Trophoblast cell (in vitro differentiated cells and primary cell): Measurements from ENCODE around the gene IL1RL2.

ENCODE experiments used
- DNase-seq, 2 donors: peaks; one replicate each; pipeline ENCODE4 v3.0.0-alpha.2; 2016
- H2AFZ ChIP-seq: 2 replicates; pipeline ENCODE4 v1.6.1; 2013; ENCODE audit warnings: low read length, moderate library complexity, mild to moderate bottlenecking; ENCODE audit not compliant: insufficient read depth, poor library complexity
- H2AK5ac ChIP-seq: 2 replicates; pipeline ENCODE4 v1.6.1; 2013; ENCODE audit warnings: mild to moderate bottlenecking, low read length
- H2BK120ac ChIP-seq: 2 replicates; pipeline ENCODE4 v1.6.1; 2013; ENCODE audit warnings: low read length, mild to moderate bottlenecking, moderate library complexity; ENCODE audit not compliant: insufficient read depth, poor library complexity
- H2BK12ac ChIP-seq: 2 replicates; pipeline ENCODE4 v1.6.1; 2013; ENCODE audit warnings: mild to moderate bottlenecking, low read length, moderate library complexity
- H2BK5ac ChIP-seq: 2 replicates; pipeline ENCODE4 v1.6.1; 2013; ENCODE audit warnings: low read length, low read depth, moderate library complexity, mild to moderate bottlenecking; ENCODE audit not compliant: poor library complexity
- H3K14ac ChIP-seq: 2 replicates; pipeline ENCODE4 v1.6.1; 2013; ENCODE audit warnings: mild to moderate bottlenecking, low read length
- H3K18ac ChIP-seq: 2 replicates; pipeline ENCODE4 v1.6.1; 2013; ENCODE audit warnings: mild to moderate bottlenecking, low read length
- H3K23ac ChIP-seq: 2 replicates; pipeline ENCODE4 v1.6.1; 2013; ENCODE audit warnings: low read length
- H3K27ac ChIP-seq: 2 replicates; pipeline ENCODE4 v1.5.1; 2013; ENCODE audit warnings: low read depth, mild to moderate bottlenecking, inconsistent platforms, low read length, moderate library complexity
- H3K27me3 ChIP-seq: 2 replicates; pipeline ENCODE4 v1.6.1; 2013; ENCODE audit warnings: inconsistent platforms, mild to moderate bottlenecking, low read length, moderate library complexity; ENCODE audit not compliant: insufficient read depth
- H3K36me3 ChIP-seq, 2 experiments: 1 replicate in 1 of 2; 2 replicates in 1 of 2; pipeline ENCODE4 v1.6.1; 2013; ENCODE audit warnings: low read length in 2 of 2, mild to moderate bottlenecking in 2 of 2, moderate library complexity in 1 of 2; ENCODE audit not compliant: insufficient read depth in 2 of 2, control insufficient read depth in 1 of 2
- H3K4ac ChIP-seq: 2 replicates; pipeline ENCODE4 v1.6.1; 2013; ENCODE audit warnings: low read depth, mild to moderate bottlenecking, low read length, moderate library complexity
- H3K4me1 ChIP-seq, 2 experiments: 1 replicate in 1 of 2; 2 replicates in 1 of 2; pipeline ENCODE4 v1.6.1; 2013; ENCODE audit warnings: low read length in 2 of 2, mild to moderate bottlenecking in 2 of 2, moderate library complexity in 1 of 2; ENCODE audit not compliant: insufficient read depth in 2 of 2, control insufficient read depth in 1 of 2
- H3K4me2 ChIP-seq: 2 replicates; pipeline ENCODE4 v1.6.1; 2013; ENCODE audit warnings: inconsistent platforms, mild to moderate bottlenecking, low read length, moderate library complexity
- H3K4me3 ChIP-seq: 2 replicates; pipeline ENCODE4 v1.5.1; 2013; ENCODE audit warnings: mild to moderate bottlenecking, low read depth, low read length, inconsistent platforms
- H3K79me1 ChIP-seq: one replicate; pipeline ENCODE4 v1.6.1; 2013; ENCODE audit warnings: low read length
- H3K79me2 ChIP-seq: 2 replicates; pipeline ENCODE4 v1.6.1; 2013; ENCODE audit warnings: low read length, mild to moderate bottlenecking; ENCODE audit not compliant: control insufficient read depth, insufficient read depth, poor library complexity
- H3K9ac ChIP-seq: 2 replicates; pipeline ENCODE4 v1.6.1; 2013; ENCODE audit warnings: mild to moderate bottlenecking, low read length
- H3K9me3 ChIP-seq: 2 replicates; pipeline ENCODE4 v1.6.1; 2013; ENCODE audit warnings: low read depth, mild to moderate bottlenecking, control low read depth, inconsistent platforms, low read length; ENCODE audit not compliant: insufficient read depth
- H4K12ac ChIP-seq: 2 replicates; pipeline ENCODE4 v1.6.1; 2013; ENCODE audit warnings: low read depth, mild to moderate bottlenecking, low read length, moderate library complexity
- H4K8ac ChIP-seq: 2 replicates; pipeline ENCODE4 v1.6.1; 2013; ENCODE audit warnings: low read depth, mild to moderate bottlenecking, low read length, moderate library complexity
- H4K91ac ChIP-seq: one replicate; pipeline ENCODE4 v1.6.1; 2013; ENCODE audit warnings: low read depth, mild to moderate bottlenecking, low read length, moderate library complexity
- WGBS: extraction: QIAGEN DNeasy Blood & Tissue Kit; methylation state at CpG from one replicate; pipeline ENCODE4 v1.1.7; 2013; ENCODE audit warnings: missing lambda C conversion rate; ENCODE audit not compliant: insufficient read length, insufficient coverage; ENCODE audit errors: extremely low coverage; 5-methylcytosine and 5-hydroxymethylcytosine counted together

IL1RL2 gene

DNA sequence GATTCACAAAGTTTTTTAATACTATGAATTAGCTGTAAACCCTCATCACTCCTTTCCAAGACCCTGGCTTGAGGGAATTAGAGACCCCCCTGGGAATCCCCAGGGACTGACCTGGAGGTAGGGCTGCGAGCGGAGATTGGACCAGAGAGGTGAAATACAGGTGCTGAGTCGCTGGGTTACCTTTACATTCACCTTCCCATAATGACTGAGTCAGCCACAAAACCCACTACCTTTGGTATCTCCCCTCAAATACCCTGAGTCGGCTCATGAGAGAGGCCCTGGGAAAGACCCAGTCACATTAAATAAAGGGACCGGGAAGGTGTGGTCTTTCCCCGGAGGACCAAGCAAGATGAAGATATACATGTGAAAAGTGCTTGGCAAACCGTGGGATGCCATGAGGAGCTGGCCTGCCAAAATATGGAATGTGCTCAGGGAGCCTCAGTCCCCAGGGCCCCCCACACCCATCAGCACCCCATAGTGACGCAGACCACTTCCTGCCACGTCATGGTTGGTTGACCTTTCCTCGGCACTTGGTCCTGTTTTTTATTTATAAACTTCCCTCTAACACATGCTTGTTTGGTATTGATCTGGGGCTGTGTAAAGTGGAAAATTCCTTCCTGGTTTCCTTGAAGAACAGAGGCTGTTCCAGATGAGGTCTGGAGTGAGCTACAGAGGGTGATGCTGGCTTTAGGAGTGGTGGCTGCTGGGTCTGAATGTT lies 51.4 kb downstream of the IL1RL2 start:
- no peak overlapping the region for H3K14ac ChIP-seq
- peaks cover 2% of the 10 kb centered on the region for H3K9me3 ChIP-seq
- H3K4ac ChIP-seq: no peak overlapping the region
- H3K27ac ChIP-seq: no peak overlapping the region
- no peak overlapping the region for H4K12ac ChIP-seq
- no peak overlapping the region for H3K4me3 ChIP-seq
- WGBS: no CpG with 5 or more reads among the region's 10 CpGs
- peaks cover 3% of the 10 kb centered on the region in 2 experiments for H3K4me1 ChIP-seq
- DNase-seq: no peak
- H3K27me3 ChIP-seq: no peaks in the 10 kb centered on the region
- H3K79me2 ChIP-seq: no peaks in the 10 kb centered on the region
- no peak overlapping the region for H2BK5ac ChIP-seq
- no peak overlapping the region for H2BK120ac ChIP-seq
- no peak overlapping the region for H3K18ac ChIP-seq
- no peak overlapping the region for H3K9ac ChIP-seq
- no peak overlapping the region for H4K91ac ChIP-seq
- no peak overlapping the region for H3K4me2 ChIP-seq
- H3K23ac ChIP-seq: no peak overlapping the region
- H4K8ac ChIP-seq: no peak overlapping the region
- no peak overlapping the region for H2AFZ ChIP-seq
- no peak overlapping the region for H2AK5ac ChIP-seq
- H2BK12ac ChIP-seq: no peak overlapping the region
- peaks cover 3% of the 10 kb centered on the region for H3K79me1 ChIP-seq
- H3K36me3 ChIP-seq: no peaks in the 10 kb centered on the region

DNA sequence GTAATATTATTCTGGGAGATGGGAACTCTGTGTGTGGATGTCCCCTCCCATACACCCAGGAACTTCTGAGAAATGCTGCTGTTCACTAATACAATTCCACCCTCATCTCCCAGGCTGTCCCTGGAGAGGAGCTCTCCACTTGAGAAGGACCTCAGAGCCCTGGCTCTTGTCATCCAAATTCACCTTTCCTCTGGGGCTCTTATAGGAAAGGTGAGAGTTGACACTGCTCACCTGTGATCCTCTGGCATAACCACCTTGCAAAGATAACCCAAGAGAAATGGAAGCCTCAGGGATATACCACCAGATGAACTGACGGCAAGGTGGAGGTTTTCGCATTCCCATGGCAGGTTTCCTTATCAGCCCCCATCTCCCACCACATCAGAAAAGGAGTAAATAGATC lies 52.0 kb downstream of the IL1RL2 start:
- WGBS: no CpG with 5 or more reads among the region's 2 CpGs
- H3K4me1 ChIP-seq: peaks cover 3% of the 10 kb centered on the region in 2 experiments
- no peak overlapping the region for H3K9ac ChIP-seq
- no peak overlapping the region for H3K27ac ChIP-seq
- no peak overlapping the region for H3K4me3 ChIP-seq
- H2AK5ac ChIP-seq: no peak overlapping the region
- no peaks in the 10 kb centered on the region for H3K27me3 ChIP-seq
- H4K8ac ChIP-seq: no peak overlapping the region
- DNase-seq: no peak
- no peak overlapping the region for H3K18ac ChIP-seq
- H3K4ac ChIP-seq: no peak overlapping the region
- H3K9me3 ChIP-seq: peaks cover 2% of the 10 kb centered on the region
- H3K36me3 ChIP-seq: no peaks in the 10 kb centered on the region
- no peak overlapping the region for H3K14ac ChIP-seq
- H4K91ac ChIP-seq: no peak overlapping the region
- H2AFZ ChIP-seq: no peak overlapping the region
- H2BK5ac ChIP-seq: no peak overlapping the region
- peaks cover 3% of the 10 kb centered on the region for H3K79me1 ChIP-seq
- H2BK12ac ChIP-seq: no peak overlapping the region
- H4K12ac ChIP-seq: no peak overlapping the region
- H3K4me2 ChIP-seq: no peak overlapping the region
- no peak overlapping the region for H3K23ac ChIP-seq
- H2BK120ac ChIP-seq: no peak overlapping the region
- no peaks in the 10 kb centered on the region for H3K79me2 ChIP-seq

DNA sequence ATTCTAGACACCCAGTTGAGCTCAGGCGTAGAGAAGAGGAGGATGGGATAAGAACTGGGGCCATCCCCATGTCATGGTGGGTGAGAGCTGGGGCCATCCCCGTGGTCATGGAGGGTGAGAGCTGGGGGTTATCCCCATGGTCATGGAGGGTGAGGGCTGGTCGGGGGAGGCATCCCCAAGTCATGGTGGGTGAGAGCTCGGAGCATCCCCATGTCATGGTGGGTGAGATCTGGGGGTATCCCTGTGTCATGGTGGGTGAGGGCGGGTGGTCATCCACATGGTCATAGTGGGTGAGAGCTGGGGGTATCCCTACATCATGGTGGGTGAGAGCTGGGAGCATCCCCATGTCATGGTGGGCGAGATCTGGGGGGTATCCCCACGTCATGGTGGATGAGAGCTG lies 52.5 kb downstream of the IL1RL2 start:
- no peak overlapping the region for H3K18ac ChIP-seq
- no peak overlapping the region for H3K4ac ChIP-seq
- no peak overlapping the region for H3K23ac ChIP-seq
- no peaks in the 10 kb centered on the region for H3K79me2 ChIP-seq
- no peak overlapping the region for H4K12ac ChIP-seq
- H2BK12ac ChIP-seq: no peak overlapping the region
- H3K27ac ChIP-seq: no peak overlapping the region
- no peak overlapping the region for H4K91ac ChIP-seq
- no peak overlapping the region for H2AK5ac ChIP-seq
- peaks cover 2% of the 10 kb centered on the region for H3K9me3 ChIP-seq
- no peaks in the 10 kb centered on the region for H3K27me3 ChIP-seq
- H3K4me2 ChIP-seq: no peak overlapping the region
- no CpG with 5 or more reads among the region's 7 CpGs for WGBS
- no peak overlapping the region for H2BK5ac ChIP-seq
- H2BK120ac ChIP-seq: no peak overlapping the region
- no peak overlapping the region for H3K14ac ChIP-seq
- H3K4me3 ChIP-seq: no peak overlapping the region
- peaks cover 3% of the 10 kb centered on the region for H3K79me1 ChIP-seq
- DNase-seq: no peak
- peaks cover 3% of the 10 kb centered on the region in 2 experiments for H3K4me1 ChIP-seq
- H2AFZ ChIP-seq: no peak overlapping the region
- no peak overlapping the region for H4K8ac ChIP-seq
- no peaks in the 10 kb centered on the region for H3K36me3 ChIP-seq
- H3K9ac ChIP-seq: no peak overlapping the region

DNA sequence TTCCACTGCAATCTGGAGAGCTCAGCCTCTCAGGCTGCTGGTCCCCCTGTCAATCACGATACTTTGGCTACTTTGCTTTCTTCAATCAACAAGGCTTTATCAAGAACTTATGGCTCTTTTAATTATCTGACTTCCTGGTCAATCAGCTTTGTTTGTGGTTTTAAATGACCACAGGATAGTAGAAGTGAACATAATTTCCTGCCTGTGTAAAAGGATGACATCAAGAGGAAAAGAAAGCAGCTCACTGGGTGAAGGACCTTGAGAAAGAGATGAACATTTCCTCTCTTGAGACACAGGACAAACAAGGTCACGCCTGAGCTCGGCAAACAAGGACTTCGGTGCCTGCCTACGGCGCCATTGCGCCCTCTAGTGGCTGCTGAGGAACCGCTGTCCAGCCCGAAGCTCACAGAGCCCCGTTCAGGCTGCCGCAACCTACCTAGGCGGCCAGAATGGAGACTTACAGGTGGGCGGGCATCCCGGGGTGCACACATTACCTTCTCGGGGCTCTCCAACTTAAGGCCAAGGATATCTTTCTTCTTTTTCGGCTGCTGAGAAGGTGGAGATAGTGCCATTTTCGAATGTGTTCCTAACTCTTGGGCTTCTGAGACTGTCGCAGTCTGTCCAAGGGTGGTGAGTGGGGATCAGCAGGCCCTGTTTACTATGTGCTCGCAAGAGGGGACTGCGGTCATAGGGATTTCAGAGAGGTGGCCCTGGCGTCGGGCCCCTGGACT lies 54.0 kb downstream of the IL1RL2 start:
- Histone ChIP-seq H2BK5ac (no peak overlapping the region), H4K8ac (no peak overlapping the region), H3K14ac (no peak overlapping the region), H3K4me1 (peaks cover 3% of the 10 kb centered on the region in 2 experiments), H3K18ac (no peak overlapping the region), H2AK5ac (no peak overlapping the region), H3K4me3 (no peak overlapping the region), H3K27ac (no peak overlapping the region), H3K27me3 (no peaks in the 10 kb centered on the region), H3K23ac (no peak overlapping the region), H3K9me3 (peaks cover 2% of the 10 kb centered on the region), H3K79me2 (no peaks in the 10 kb centered on the region), H3K4ac (no peak overlapping the region), H3K79me1 (peaks cover 3% of the 10 kb centered on the region), H3K9ac (no peak overlapping the region), H2AFZ (no peak overlapping the region), H4K12ac (no peak overlapping the region), H3K36me3 (no peaks in the 10 kb centered on the region), H4K91ac (no peak overlapping the region), H2BK120ac (no peak overlapping the region), H2BK12ac (no peak overlapping the region), H3K4me2 (peak overlapping the region; percentile 13)
- peak; percentile 97 to 99 for DNase-seq
- no CpG with 5 or more reads among the region's 22 CpGs for WGBS
